Right lobe of liver (tissue), 6 donors: ENCODE measurements around the gene INHBC. TPM values are rescaled to one million over a fixed set of nuclear protein-coding genes. Genes with fewer than 3 reads are reported as not detected.

Source experiments
- ATAC-seq, 4 donors: fragments of 200-7000 bp; cut with Tn5 transposase; one replicate each; pipeline ENCODE4 v1.9.1; 2020; ENCODE audit warnings: mild to moderate bottlenecking in 4 of 4, moderate library complexity in 4 of 4
- DNase-seq, 3 donors: peaks; one replicate each; pipeline ENCODE4 v3.0.0-alpha.2; 2020
- H3K27ac ChIP-seq, 3 donors: fragments of 200-600 bp; one replicate each; pipeline ENCODE4 v1.8.0; 2022
- H3K27me3 ChIP-seq, 2 donors: fragments of 200-600 bp; one replicate each; pipeline ENCODE4 v1.8.0; 2022
- H3K36me3 ChIP-seq, 4 donors: fragments of 200-600 bp; sonication (generic) in 1 of 4; one replicate each; pipeline versions ENCODE4 v1.5.1 to v1.8.0; 2017 to 2022; ENCODE audit warnings: control low read depth in 1 of 4
- H3K4me1 ChIP-seq, 4 donors: fragments of 200-600 bp; sonication (generic) in 1 of 4; one replicate each; pipeline versions ENCODE4 v1.5.1 to v1.8.0; 2017 to 2022; ENCODE audit warnings: control low read depth in 1 of 4
- H3K4me3 ChIP-seq, 3 donors: fragments of 200-600 bp; one replicate each; pipeline ENCODE4 v1.8.0; 2022
- H3K9me3 ChIP-seq, 4 donors: fragments of 200-600 bp; sonication (generic) in 1 of 4; one replicate each; pipeline versions ENCODE4 v1.5.1 to v1.8.0; 2017 to 2022; ENCODE audit warnings: control low read depth in 1 of 4
- POLR2A ChIP-seq: fragments of 450-650 bp; IDR thresholded peaks from one replicate; pipeline ENCODE4 v1.6.1; 2017; ENCODE audit warnings: antibody characterized with exemption, mild to moderate bottlenecking
- WGBS: methylation state at CpG from one replicate; pipeline ENCODE4 v1.1.6; 2018; ENCODE audit warnings: low coverage, low lambda C conversion rate; ENCODE audit not compliant: insufficient coverage; ENCODE audit errors: missing lambda C conversion rate; 5-methylcytosine and 5-hydroxymethylcytosine counted together
- intact Hi-C, 2 donors: fragments of 100-400 bp; cut with DNase I; formaldehyde crosslinking; loops; one replicate each; pipeline versions ENCODE4 v1.11.2 to v1.14.1; 2022
- total RNA-seq, 6 experiments: library from RNA; depleted of rRNA in 2 of 6; stranded (reverse); fragments of >200 nt in 2 of 6; fragmentation: NEBNext Ultra II Directional in 3 of 6; extraction: Animal tissue kit (Norgen Biotek cat#: 25700) in 3 of 6; gene quantifications; one replicate each; pipeline versions ENCODE4 v1.1.0 to v1.2.4, GENCODE V29; 2016 to 2023
- TF ChIP-seq, protein P1 (sequence below), 4 donors: fragments of 200-600 bp in 3 of 4; fragments of 450-650 bp in 1 of 4; IDR thresholded peaks; one replicate each; pipeline versions ENCODE4 v1.5.1 to v1.8.0; 2016 to 2022; ENCODE audit warnings: antibody characterized with exemption in 4 of 4, mild to moderate bottlenecking in 2 of 4
- donor health status: DM: no; HTN: yes; CAD: no.
- donor health status: DM: no; HTN: no; CAD: no.
- donor health status: DM: no; HTN: no; CAD: no.
- donor health status: DM: no; HTN: yes; CAD: no.
- donor health status: DM: no; HTN: yes; CAD: no.

Gene INHBC
- total RNA-seq, 6 experiments from 2014 or later, result 14.7 to 123 (median 63.6) TPM

DNA sequence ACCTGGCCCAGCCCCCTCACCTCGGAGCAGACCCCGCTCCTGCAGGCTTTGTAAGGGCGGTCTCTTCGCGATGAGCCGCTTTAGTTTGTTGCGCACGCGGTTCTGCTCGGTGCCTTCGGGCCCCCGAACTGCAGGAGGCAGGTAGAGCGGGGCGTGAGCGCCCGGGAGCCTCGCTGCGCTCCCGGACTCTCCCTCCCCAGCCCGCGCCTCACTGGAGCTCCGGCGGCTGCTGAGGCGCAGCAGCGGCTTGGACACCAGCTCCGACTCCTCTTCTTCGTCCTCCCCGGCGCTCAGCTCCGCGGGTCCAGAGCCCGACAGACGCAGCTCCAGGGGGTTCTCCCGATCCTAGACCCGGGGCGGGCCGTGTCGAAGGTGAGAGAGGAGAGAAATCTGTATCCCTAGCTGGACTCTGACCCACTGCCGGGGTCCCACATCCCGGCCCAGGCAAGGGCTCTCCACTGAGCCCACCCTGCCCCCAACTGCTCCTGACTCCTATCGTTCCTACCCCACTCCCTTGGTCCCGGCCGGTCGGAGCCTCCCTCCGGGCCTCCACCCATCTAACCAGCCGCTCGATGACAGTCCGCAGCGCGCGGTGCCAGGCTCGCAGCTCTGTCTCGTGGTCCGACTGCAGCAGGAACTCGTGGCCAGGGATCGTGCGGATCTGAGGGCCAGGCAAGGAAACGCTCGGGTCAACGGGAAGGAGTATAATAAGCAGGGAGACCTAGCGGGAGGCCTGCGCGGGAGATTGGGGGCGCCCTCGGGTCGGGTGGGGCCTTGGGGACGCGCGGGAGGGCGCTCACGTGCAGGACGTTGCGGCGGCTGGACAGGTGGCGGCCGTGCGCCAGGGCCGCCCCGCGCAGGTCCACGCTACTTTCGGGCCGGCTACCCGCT is 40.9 kb downstream of the INHBC start:
- DNase-seq (peak in 1 of 3 donors; percentile 54), ATAC-seq (peak; percentile 44 to 65 (median 54))
- intact Hi-C loops, result no loop called here
- peaks cover 0 to 13% (median 5%) of the 10 kb centered on the region in 4 donors for H3K4me1 ChIP-seq
- H3K36me3 ChIP-seq, result no peaks in the 10 kb centered on the region
- H3K27me3 ChIP-seq, result peaks cover 0 to 14% of the 10 kb centered on the region in 2 donors
- TF ChIP-seq, protein P1, sequence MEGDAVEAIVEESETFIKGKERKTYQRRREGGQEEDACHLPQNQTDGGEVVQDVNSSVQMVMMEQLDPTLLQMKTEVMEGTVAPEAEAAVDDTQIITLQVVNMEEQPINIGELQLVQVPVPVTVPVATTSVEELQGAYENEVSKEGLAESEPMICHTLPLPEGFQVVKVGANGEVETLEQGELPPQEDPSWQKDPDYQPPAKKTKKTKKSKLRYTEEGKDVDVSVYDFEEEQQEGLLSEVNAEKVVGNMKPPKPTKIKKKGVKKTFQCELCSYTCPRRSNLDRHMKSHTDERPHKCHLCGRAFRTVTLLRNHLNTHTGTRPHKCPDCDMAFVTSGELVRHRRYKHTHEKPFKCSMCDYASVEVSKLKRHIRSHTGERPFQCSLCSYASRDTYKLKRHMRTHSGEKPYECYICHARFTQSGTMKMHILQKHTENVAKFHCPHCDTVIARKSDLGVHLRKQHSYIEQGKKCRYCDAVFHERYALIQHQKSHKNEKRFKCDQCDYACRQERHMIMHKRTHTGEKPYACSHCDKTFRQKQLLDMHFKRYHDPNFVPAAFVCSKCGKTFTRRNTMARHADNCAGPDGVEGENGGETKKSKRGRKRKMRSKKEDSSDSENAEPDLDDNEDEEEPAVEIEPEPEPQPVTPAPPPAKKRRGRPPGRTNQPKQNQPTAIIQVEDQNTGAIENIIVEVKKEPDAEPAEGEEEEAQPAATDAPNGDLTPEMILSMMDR (IDR thresholded peaks at IDR 0.05), result no peak
- no peak for TF ChIP-seq POLR2A
- H3K27ac ChIP-seq, result no peak overlapping the region
- H3K4me3 ChIP-seq, result peak overlapping the region; percentile 25 to 42 (median 29)
- H3K9me3 ChIP-seq, result no peaks in the 10 kb centered on the region
- 10% methylated on average over 40 of the region's 84 CpGs for WGBS

DNA sequence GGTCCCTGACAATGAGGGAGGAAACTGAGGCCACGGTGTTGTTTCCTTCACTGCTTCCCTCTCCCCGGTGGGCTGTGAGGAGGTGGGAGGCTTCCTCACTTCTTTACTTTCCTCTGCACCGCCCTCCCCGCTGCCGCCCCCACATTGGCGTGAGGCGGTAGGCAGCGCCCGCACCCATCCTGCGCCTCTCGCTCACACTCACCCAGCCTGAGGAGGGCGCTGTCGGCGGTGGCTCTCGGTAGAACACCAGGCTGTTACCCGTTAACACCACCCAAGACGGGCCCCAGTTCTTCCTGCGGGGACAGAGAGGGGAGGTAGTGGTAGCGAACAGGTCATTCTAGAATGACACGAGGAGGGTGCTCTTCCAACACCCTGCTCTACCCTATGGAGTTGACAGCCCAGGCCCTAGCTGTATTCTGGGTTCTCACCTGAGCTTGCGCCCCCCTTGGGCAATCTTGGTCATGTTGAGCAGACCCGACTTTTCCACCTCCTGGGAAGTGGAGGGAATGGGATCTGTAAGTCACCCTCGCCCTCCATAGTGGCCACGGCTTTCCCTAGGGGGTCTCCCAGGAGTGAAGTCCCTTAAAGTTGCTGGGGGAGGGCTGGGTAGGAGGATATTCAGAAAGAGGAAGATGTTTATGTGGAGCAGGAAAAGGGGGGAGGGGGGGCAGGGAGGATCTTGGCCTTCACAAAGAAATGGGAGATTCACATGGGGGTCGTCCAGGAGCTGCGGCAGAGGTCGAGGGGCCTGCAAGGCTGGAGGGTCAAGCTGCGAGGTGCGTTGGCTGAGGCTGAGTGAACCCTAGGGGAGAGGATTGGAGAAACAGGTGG is 41.8 kb downstream of the INHBC start:
- DNase-seq, result peak in 1 of 3 donors; percentile 42
- 23% methylated on average over 25 of the region's 29 CpGs for WGBS
- Histone ChIP-seq H3K36me3 (no peaks in the 10 kb centered on the region), H3K27me3 (peaks cover 0 to 14% of the 10 kb centered on the region in 2 donors), H3K4me1 (peaks cover 0 to 13% (median 5%) of the 10 kb centered on the region in 4 donors), H3K4me3 (peak overlapping the region; percentile 25 to 42 (median 29)), H3K27ac (peak overlapping the region; percentile 26 to 73 (median 66)), H3K9me3 (no peaks in the 10 kb centered on the region)
- peak; percentile 2 to 11 (median 6) for ATAC-seq
- intact Hi-C loops, result no loop called here
- TF ChIP-seq POLR2A, result no peak
- TF ChIP-seq, protein P1 (IDR thresholded peaks at IDR 0.05), result peak in 2 of 4 donors; percentile 12 to 25

DNA sequence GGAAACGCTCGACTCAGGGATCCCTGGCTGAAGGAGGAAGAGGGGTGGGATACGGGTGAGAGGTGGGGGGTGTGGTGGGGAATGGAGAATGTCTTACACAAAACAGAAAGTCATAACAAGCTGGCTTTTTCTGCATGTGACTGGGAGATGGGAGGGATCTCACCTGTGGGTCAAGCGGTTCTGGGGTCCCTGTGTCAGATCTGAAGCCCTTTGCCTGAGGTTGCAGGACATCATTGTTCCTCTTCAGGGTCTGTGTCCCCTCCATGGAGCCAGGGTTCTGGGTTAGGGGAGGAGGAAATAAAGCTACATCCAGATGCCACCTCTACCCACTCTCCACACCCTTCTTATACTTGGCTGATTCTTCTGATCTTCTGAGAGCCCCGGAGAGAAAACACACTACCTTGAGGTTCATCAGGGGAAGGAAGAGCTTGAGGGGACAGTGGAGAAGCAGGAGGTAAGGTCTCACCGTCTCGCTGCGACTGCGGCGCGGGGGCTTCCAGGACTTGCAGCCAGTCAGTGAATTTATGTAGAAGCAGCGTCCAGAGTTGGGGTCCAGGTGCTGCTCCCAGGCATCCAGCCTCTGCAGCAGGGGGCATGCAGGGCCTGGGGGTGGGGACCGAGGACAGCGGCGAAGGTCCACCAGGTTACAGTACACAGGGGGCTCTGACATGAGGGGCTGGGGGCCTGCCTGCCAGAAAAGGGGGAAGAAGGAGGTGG is 42.6 kb downstream of the INHBC start:
- Histone ChIP-seq H3K27ac (peak overlapping the region; percentile 26 to 73 (median 66)), H3K9me3 (no peaks in the 10 kb centered on the region), H3K4me1 (peaks cover 0 to 13% (median 5%) of the 10 kb centered on the region in 4 donors), H3K36me3 (no peaks in the 10 kb centered on the region), H3K4me3 (peak overlapping the region; percentile 25 to 42 (median 29)), H3K27me3 (peaks cover 0 to 14% of the 10 kb centered on the region in 2 donors)
- 53% methylated on average over 4 of the region's 15 CpGs for WGBS
- ATAC-seq (no peak), DNase-seq (no peak)
- intact Hi-C loops, result no loop called here
- TF ChIP-seq, protein P1 (IDR thresholded peaks at IDR 0.05), result no peak
- no peak for TF ChIP-seq POLR2A
